BJ (cell line): ENCODE measurements around the gene RAD51B. TPM values are rescaled to one million over a fixed set of nuclear protein-coding genes. Genes with fewer than 3 reads are reported as not detected.

Experiments used
- CTCF ChIA-PET: fragments of 350-600 bp; formaldehyde crosslinking; extraction: SDS; loops from one replicate; lab custom pipeline; 2021; ENCODE audit warnings: antibody characterized with exemption, inconsistent platforms; lab: Yijun Ruan, JAX
- POLR2A ChIA-PET: fragments of 300-600 bp; sonication (Branson Sonifier 250); formaldehyde crosslinking; extraction: SDS; loops from one replicate; lab custom pipeline; 2021; ENCODE audit warnings: antibody characterized with exemption; lab: Charles Lee
- DNase-seq: peaks from one replicate; pipeline ENCODE4 v3.0.0-alpha.2; 2011; ENCODE audit warnings: low read depth
- H3K27me3 ChIP-seq: 2 replicates; pipeline ENCODE4 v1.6.0; 2011; ENCODE audit warnings: low read length; ENCODE audit not compliant: control insufficient read depth, insufficient read depth
- H3K36me3 ChIP-seq: 2 replicates; pipeline ENCODE4 v1.5.1; 2011; ENCODE audit warnings: low read length; ENCODE audit not compliant: control insufficient read depth, insufficient read depth
- H3K4me3 ChIP-seq: 2 replicates; pipeline ENCODE4 v1.5.1; 2011; ENCODE audit warnings: low read depth, mild to moderate bottlenecking, control low read depth, low read length
- polyA plus RNA-seq: library from polyadenylated mRNA; depleted of rRNA; stranded (reverse); fragments of >200 nt; gene quantifications from 2 replicates; pipeline ENCODE4 v1.2.3, GENCODE V29; 2011
- TF ChIP-seq, protein P1 (sequence below): IDR thresholded peaks from 2 replicates; pipeline ENCODE4 v1.5.1; 2011; ENCODE audit warnings: low read depth, mild to moderate bottlenecking, control low read depth, inconsistent platforms, low read length, moderate library complexity; ENCODE audit not compliant: insufficient read depth

RAD51B gene
- polyA plus RNA-seq, 1 experiment = 5.6 TPM

DNA sequence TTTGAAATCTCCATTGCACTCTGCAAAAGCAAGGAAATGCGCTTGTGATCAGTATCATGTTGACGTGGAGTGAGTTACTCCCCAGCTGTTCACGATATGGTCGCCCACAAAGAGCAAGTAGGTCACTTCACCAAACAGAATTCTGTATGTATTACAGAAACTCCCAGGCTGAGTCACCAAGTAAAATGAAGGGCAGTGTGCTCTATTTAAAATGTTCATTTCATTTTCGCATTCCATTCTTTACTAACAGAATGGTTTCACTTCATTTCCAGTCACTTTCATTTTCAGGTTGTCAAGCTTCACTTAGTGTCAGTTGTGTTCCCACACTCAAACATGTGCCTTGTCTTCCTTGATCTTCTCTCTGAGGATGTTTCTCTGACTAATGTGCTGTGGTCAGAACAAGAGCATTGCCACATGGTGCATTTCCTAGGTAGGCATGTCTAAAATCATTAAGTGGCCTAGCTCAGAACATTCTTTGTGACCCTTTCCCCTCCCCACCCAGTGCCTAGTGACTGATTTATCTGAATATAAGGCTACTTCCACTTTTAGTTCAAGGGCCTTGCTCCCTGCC lies 391.2 kb downstream of the RAD51B start:
- Histone ChIP-seq H3K27me3 (no peaks in the 10 kb centered on the region), H3K36me3 (no peaks in the 10 kb centered on the region), H3K4me3 (no peak overlapping the region)
- POLR2A ChIA-PET = interaction anchor here (0.6 kb wide), 1 partner anchor 73 kb away, joined by 3 read pairs; no protein-coding TSS in a partner anchor
- peak; percentile 99 for DNase-seq
- TF ChIP-seq, protein P1, sequence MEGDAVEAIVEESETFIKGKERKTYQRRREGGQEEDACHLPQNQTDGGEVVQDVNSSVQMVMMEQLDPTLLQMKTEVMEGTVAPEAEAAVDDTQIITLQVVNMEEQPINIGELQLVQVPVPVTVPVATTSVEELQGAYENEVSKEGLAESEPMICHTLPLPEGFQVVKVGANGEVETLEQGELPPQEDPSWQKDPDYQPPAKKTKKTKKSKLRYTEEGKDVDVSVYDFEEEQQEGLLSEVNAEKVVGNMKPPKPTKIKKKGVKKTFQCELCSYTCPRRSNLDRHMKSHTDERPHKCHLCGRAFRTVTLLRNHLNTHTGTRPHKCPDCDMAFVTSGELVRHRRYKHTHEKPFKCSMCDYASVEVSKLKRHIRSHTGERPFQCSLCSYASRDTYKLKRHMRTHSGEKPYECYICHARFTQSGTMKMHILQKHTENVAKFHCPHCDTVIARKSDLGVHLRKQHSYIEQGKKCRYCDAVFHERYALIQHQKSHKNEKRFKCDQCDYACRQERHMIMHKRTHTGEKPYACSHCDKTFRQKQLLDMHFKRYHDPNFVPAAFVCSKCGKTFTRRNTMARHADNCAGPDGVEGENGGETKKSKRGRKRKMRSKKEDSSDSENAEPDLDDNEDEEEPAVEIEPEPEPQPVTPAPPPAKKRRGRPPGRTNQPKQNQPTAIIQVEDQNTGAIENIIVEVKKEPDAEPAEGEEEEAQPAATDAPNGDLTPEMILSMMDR = no peak
- CTCF ChIA-PET = interaction anchor here (1.0 kb wide), 1 partner anchor 18 kb away, joined by 3 read pairs; no protein-coding TSS in a partner anchor

DNA sequence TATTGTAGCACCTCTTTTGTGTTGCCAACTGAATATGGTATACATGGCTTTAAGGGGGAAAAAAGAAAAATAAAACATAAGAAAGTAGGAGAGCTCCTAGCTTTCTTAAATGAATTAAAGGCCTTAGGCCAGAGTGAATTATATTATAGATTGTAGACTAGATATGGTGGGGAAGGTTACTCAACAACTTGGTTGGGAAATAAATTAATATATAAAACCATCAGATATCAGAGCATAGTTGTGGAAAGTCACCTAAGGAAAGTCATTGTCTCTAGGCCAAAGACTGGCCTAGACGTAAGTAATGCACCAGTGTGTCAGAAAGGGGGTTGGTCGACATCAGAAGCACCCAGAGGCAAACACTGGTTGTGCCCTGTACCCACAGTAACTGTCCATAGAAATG lies 391.8 kb downstream of the RAD51B start:
- no peak for DNase-seq
- no peaks in the 10 kb centered on the region for H3K36me3 ChIP-seq
- no peaks in the 10 kb centered on the region for H3K27me3 ChIP-seq
- TF ChIP-seq, protein P1 = no peak
- no peak overlapping the region for H3K4me3 ChIP-seq
- ChIA-PET POLR2A (no interaction called here), CTCF (interaction anchor here (1.0 kb wide), 1 partner anchor 17 kb away, joined by 3 read pairs; no protein-coding TSS in a partner anchor)

GRCh38 chr14:68211886-68212285 lies 392.3 kb downstream of the RAD51B start:
- DNase-seq = no peak
- ChIA-PET POLR2A (no interaction called here), CTCF (interaction anchor here (1.0 kb wide), 1 partner anchor 17 kb away, joined by 3 read pairs; no protein-coding TSS in a partner anchor)
- Histone ChIP-seq H3K27me3 (no peaks in the 10 kb centered on the region), H3K36me3 (no peaks in the 10 kb centered on the region), H3K4me3 (no peak overlapping the region)
- TF ChIP-seq, protein P1 = no peak

GRCh38 chr14:68212361-68212760 lies 392.8 kb downstream of the RAD51B start:
- TF ChIP-seq, protein P1 = no peak
- no peak overlapping the region for H3K4me3 ChIP-seq
- POLR2A ChIA-PET = no interaction called here
- H3K36me3 ChIP-seq = no peaks in the 10 kb centered on the region
- no peaks in the 10 kb centered on the region for H3K27me3 ChIP-seq
- DNase-seq = no peak
- CTCF ChIA-PET = no interaction called here

DNA sequence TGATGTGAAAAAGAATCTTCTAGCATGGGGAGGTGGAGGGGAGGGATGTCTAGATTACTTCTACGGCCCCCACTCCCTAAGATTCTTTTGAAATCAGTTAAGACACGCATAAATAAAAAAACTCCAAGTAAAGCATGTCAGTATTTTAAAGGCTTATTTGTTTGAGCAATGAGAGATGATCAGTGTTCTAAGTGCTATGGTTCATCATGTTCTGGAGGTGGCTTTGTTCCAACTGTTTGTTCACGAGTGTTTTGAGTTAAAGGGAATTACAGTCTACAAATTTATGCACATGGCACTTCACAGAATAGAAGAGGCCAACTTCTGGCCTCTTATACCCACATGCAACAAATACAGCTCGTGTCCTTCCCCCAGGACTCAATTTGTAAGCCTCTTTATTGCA lies 394.9 kb downstream of the RAD51B start:
- H3K4me3 ChIP-seq = no peak overlapping the region
- no peaks in the 10 kb centered on the region for H3K27me3 ChIP-seq
- no peaks in the 10 kb centered on the region for H3K36me3 ChIP-seq
- ChIA-PET POLR2A (no interaction called here), CTCF (no interaction called here)
- TF ChIP-seq, protein P1 = no peak
- DNase-seq = no peak
